KG1 (cell line): ENCODE data around the gene DMRTB1.

Source experiments
- DNase-seq: peaks from one replicate; lab custom pipeline; 2025; lab: John Stamatoyannopoulos, UW

DMRTB1 gene

GRCh38 chr1:53463961-53464899 lies 5.0 kb downstream of the DMRTB1 start:
- DNase-seq = no peak

- no peak for DNase-seq
Measured at GRCh38 chr1:53465023-53465957, 6.1 kb downstream of the DMRTB1 start.

GRCh38 chr1:53467391-53467790 lies 8.2 kb downstream of the DMRTB1 start:
- no peak for DNase-seq

- no peak for DNase-seq
Measured at GRCh38 chr1:53468374-53468773, 9.2 kb downstream of the DMRTB1 start.

- no peak for DNase-seq
Measured at GRCh38 chr1:53469373-53469772, 10.2 kb downstream of the DMRTB1 start.

GRCh38 chr1:53470155-53470554 lies 11.0 kb downstream of the DMRTB1 start:
- no peak for DNase-seq

GRCh38 chr1:53470584-53470983 lies 11.4 kb downstream of the DMRTB1 start:
- DNase-seq = no peak

- no peak for DNase-seq
Measured at GRCh38 chr1:53471000-53471399, 11.8 kb downstream of the DMRTB1 start.

GRCh38 chr1:53473463-53473862 lies 14.3 kb downstream of the DMRTB1 start:
- DNase-seq = no peak

GRCh38 chr1:53475664-53476063 lies 16.5 kb downstream of the DMRTB1 start:
- no peak for DNase-seq

GRCh38 chr1:53476579-53476978 lies 17.4 kb downstream of the DMRTB1 start:
- no peak for DNase-seq

GRCh38 chr1:53477651-53478501 lies 18.7 kb downstream of the DMRTB1 start:
- DNase-seq = no peak

GRCh38 chr1:53478502-53478818 lies 19.3 kb downstream of the DMRTB1 start:
- no peak for DNase-seq

- DNase-seq = no peak
Measured at GRCh38 chr1:53480678-53481077, 21.5 kb downstream of the DMRTB1 start.

GRCh38 chr1:53481456-53481855 lies 22.3 kb downstream of the DMRTB1 start:
- no peak for DNase-seq

GRCh38 chr1:53482441-53483153 lies 23.4 kb downstream of the DMRTB1 start:
- DNase-seq = no peak

GRCh38 chr1:53483170-53483569 lies 24.0 kb downstream of the DMRTB1 start:
- no peak for DNase-seq

GRCh38 chr1:53483656-53484055 lies 24.5 kb downstream of the DMRTB1 start:
- no peak for DNase-seq

GRCh38 chr1:53484705-53485477 lies 25.7 kb downstream of the DMRTB1 start:
- no peak for DNase-seq
